Measurements from ENCODE around the gene AFF3. TPM values are rescaled to one million over a fixed set of nuclear protein-coding genes. Genes with fewer than 3 reads are reported as not detected.

The AFF3 gene
- total RNA-seq, 1 experiment from 2014 or later, result 0.61 TPM

GRCh38 chr2:99953750-99954149 lies 188.6 kb downstream of the AFF3 start:
- BruUV-seq (replicated peaks), result no TSS peak

GRCh38 chr2:99949963-99950362 lies 192.4 kb downstream of the AFF3 start:
- Histone ChIP-seq H3K9ac (ENCODE audit: low read length) (no peak overlapping the region), H4K20me1 (ENCODE audit: insufficient read depth) (no peaks in the 10 kb centered on the region), H3K9me2 (ENCODE audit: insufficient read depth) (no peaks in the 10 kb centered on the region), H2AFZ (ENCODE audit: low read depth, low read length, poor library complexity, severe bottlenecking) (no peak overlapping the region), H3K79me2 (ENCODE audit: insufficient read depth, low read length) (no peaks in the 10 kb centered on the region), H3K27ac (ENCODE audit: low read depth, low read length) (no peak overlapping the region), H3K36me3 (ENCODE audit: control insufficient read depth in 1 of 2, insufficient read depth in 2 of 2, low read length in 2 of 2) (no peaks in the 10 kb centered on the region), H3K9me3 (ENCODE audit: control insufficient read depth in 1 of 2, insufficient read depth in 1 of 2, low read depth in 1 of 2, low read length in 2 of 2) (no peaks in the 10 kb centered on the region), H3K27me3 (ENCODE audit: insufficient read depth, low read length) (peaks cover 24% of the 10 kb centered on the region), H3K4me1 (ENCODE audit: control insufficient read depth in 1 of 2, insufficient read depth in 2 of 2, low read length in 2 of 2) (no peaks in the 10 kb centered on the region), H3K4me2 (ENCODE audit: low read length) (no peak overlapping the region), H3K4me3 (replicated peaks in 1 of 2; ENCODE audit: low read depth in 1 of 2, low read length in 2 of 2) (no peak overlapping the region)
- intact Hi-C loops (cut with micrococcal nuclease), result no loop called here
- no TSS peak for BruUV-seq (replicated peaks)
- DNase-seq (ENCODE audit: low read depth, low spot score) (no peak), ATAC-seq (no peak)
- ChIA-PET RAD21 (ENCODE audit: low non-redundant PET in 1 of 2, low total read pairs in 2 of 2, uncharacterized antibody in 2 of 2, unreplicated experiment in 2 of 2) (no interaction called here), POLR2A (no interaction called here), CTCF (no interaction called here)
- no peak for TF ChIP-seq ZFX (IDR thresholded peaks at IDR 0.05)
- no peak for TF ChIP-seq CTCF (IDR thresholded peaks at IDR 0.05 in 2 of 3, conservative IDR thresholded peaks at IDR 0.05 in 1 of 3; ENCODE audit: borderline replicate concordance in 1 of 3, insufficient read depth in 1 of 3, low read depth in 2 of 3, low read length in 2 of 3)

More at GRCh38 chr2:99953750-99954149, 188.6 kb downstream of the AFF3 start:
- Histone ChIP-seq H3K9me3 (ENCODE audit: control insufficient read depth in 1 of 2, insufficient read depth in 1 of 2, low read depth in 1 of 2, low read length in 2 of 2) (no peaks in the 10 kb centered on the region), H3K36me3 (ENCODE audit: control insufficient read depth in 1 of 2, insufficient read depth in 2 of 2, low read length in 2 of 2) (no peaks in the 10 kb centered on the region), H4K20me1 (ENCODE audit: insufficient read depth) (no peaks in the 10 kb centered on the region), H3K79me2 (ENCODE audit: insufficient read depth, low read length) (no peaks in the 10 kb centered on the region), H3K4me1 (ENCODE audit: control insufficient read depth in 1 of 2, insufficient read depth in 2 of 2, low read length in 2 of 2) (no peaks in the 10 kb centered on the region), H3K9me2 (ENCODE audit: insufficient read depth) (no peaks in the 10 kb centered on the region), H3K9ac (ENCODE audit: low read length) (no peak overlapping the region), H3K27ac (ENCODE audit: low read depth, low read length) (no peak overlapping the region), H3K27me3 (ENCODE audit: insufficient read depth, low read length) (peaks cover 28% of the 10 kb centered on the region), H2AFZ (ENCODE audit: low read depth, low read length, poor library complexity, severe bottlenecking) (no peak overlapping the region), H3K4me2 (ENCODE audit: low read length) (no peak overlapping the region), H3K4me3 (replicated peaks in 1 of 2; ENCODE audit: low read depth in 1 of 2, low read length in 2 of 2) (no peak overlapping the region)
- no peak for TF ChIP-seq EGR1 (IDR thresholded peaks at IDR 0.05; ENCODE audit: low read depth)
- TF ChIP-seq ZNF274 (IDR thresholded peaks at IDR 0.05; ENCODE audit: low read depth, low read length), result no peak
- no peak for TF ChIP-seq FOSL1 (IDR thresholded peaks at IDR 0.05; ENCODE audit: low read depth)
- TF ChIP-seq YY1 (IDR thresholded peaks at IDR 0.05; ENCODE audit: extremely low read depth, insufficient replicate concordance, low read depth, low read length), result no peak
- TF ChIP-seq ATF3 (IDR thresholded peaks at IDR 0.05), result no peak
- TF ChIP-seq POLR2A (IDR thresholded peaks at IDR 0.05; ENCODE audit: borderline replicate concordance, extremely low read depth, insufficient read depth, insufficient read length), result no peak
- no peak for TF ChIP-seq CEBPB (IDR thresholded peaks at IDR 0.05; ENCODE audit: low read depth)
- TF ChIP-seq EZH2phosphoT487 (IDR thresholded peaks at IDR 0.05; ENCODE audit: borderline replicate concordance), result no peak
- no peak for TF ChIP-seq EZH2 (IDR thresholded peaks at IDR 0.05)
- TF ChIP-seq ZFX (IDR thresholded peaks at IDR 0.05), result no peak
- no peak for TF ChIP-seq RAD21 (IDR thresholded peaks at IDR 0.05; ENCODE audit: low read depth)
- TF ChIP-seq POLR2AphosphoS5 (IDR thresholded peaks at IDR 0.05; ENCODE audit: low read depth, low read length), result no peak
- TF ChIP-seq SRF (IDR thresholded peaks at IDR 0.05; ENCODE audit: low read depth), result no peak
- TF ChIP-seq CBX3 (IDR thresholded peaks at IDR 0.05; ENCODE audit: low read depth), result no peak
- no peak for TF ChIP-seq SIN3A (IDR thresholded peaks at IDR 0.05; ENCODE audit: low read depth)
- TF ChIP-seq SP1 (IDR thresholded peaks at IDR 0.05; ENCODE audit: low read depth), result no peak
- no peak for TF ChIP-seq JUND (IDR thresholded peaks at IDR 0.05)
- DNase-seq (ENCODE audit: low read depth, low spot score) (no peak), ATAC-seq (no peak)
- ChIA-PET CTCF (no interaction called here), POLR2A (no interaction called here), RAD21 (ENCODE audit: low non-redundant PET in 1 of 2, low total read pairs in 2 of 2, uncharacterized antibody in 2 of 2, unreplicated experiment in 2 of 2) (no interaction called here)
- intact Hi-C loops (cut with micrococcal nuclease), result no loop called here

Measured in HCT116 (cell line).